ENCODE results near the gene NAT8.

GRCh38 chr2:73641767-73642062 is 507 bp downstream of the NAT8 start:
- TF ChIP-seq, protein P1, sequence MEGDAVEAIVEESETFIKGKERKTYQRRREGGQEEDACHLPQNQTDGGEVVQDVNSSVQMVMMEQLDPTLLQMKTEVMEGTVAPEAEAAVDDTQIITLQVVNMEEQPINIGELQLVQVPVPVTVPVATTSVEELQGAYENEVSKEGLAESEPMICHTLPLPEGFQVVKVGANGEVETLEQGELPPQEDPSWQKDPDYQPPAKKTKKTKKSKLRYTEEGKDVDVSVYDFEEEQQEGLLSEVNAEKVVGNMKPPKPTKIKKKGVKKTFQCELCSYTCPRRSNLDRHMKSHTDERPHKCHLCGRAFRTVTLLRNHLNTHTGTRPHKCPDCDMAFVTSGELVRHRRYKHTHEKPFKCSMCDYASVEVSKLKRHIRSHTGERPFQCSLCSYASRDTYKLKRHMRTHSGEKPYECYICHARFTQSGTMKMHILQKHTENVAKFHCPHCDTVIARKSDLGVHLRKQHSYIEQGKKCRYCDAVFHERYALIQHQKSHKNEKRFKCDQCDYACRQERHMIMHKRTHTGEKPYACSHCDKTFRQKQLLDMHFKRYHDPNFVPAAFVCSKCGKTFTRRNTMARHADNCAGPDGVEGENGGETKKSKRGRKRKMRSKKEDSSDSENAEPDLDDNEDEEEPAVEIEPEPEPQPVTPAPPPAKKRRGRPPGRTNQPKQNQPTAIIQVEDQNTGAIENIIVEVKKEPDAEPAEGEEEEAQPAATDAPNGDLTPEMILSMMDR (IDR thresholded peaks at IDR 0.05), result no peak
- TF ChIP-seq POLR2A (IDR thresholded peaks at IDR 0.05), result no peak
